Stomach (tissue), 9 donors: ENCODE measurements around the gene PDE9A. TPM values are rescaled to one million over a fixed set of nuclear protein-coding genes. Genes with fewer than 3 reads are reported as not detected.
A peak's percentile ranks its signal among the peaks of the same experiment; 100 is the strongest.

Experiments
- DNase-seq, 2 donors: peaks; one replicate each; pipeline versions ENCODE4 v3.0.0 to v3.0.0-alpha.2; 2013 to 2019
- H3K27ac ChIP-seq, 5 donors: fragments of 200-600 bp in 4 of 5; sonication (generic) in 4 of 5; one replicate each; pipeline ENCODE4 v1.5.1; 2013 to 2019; ENCODE audit warnings: mild to moderate bottlenecking in 1 of 5, moderate library complexity in 1 of 5
- H3K27me3 ChIP-seq, 3 donors: fragments of 200-600 bp; sonication (generic); one replicate each; pipeline ENCODE4 v1.5.1; 2017 to 2019; ENCODE audit warnings: mixed run types in 1 of 3
- H3K36me3 ChIP-seq, 4 donors: fragments of 200-600 bp; sonication (generic); 1 replicate in 3 of 4; 2 replicates in 1 of 4; pipeline ENCODE4 v1.5.1; 2016 to 2019
- H3K4me1 ChIP-seq, 4 donors: fragments of 200-600 bp; sonication (generic); one replicate each; pipeline ENCODE4 v1.5.1; 2016 to 2019
- H3K4me3 ChIP-seq, 4 donors: fragments of 200-600 bp; sonication (generic) in 3 of 4; one replicate each; pipeline ENCODE4 v1.5.1; 2016 to 2019; ENCODE audit warnings: mild to moderate bottlenecking in 1 of 4
- H3K9me3 ChIP-seq, 4 donors: fragments of 200-600 bp; sonication (generic); one replicate each; pipeline ENCODE4 v1.5.1; 2016 to 2019
- EP300 ChIP-seq: sonication (generic); formaldehyde crosslinking; IDR thresholded peaks from one replicate; pipeline ENCODE4 v1.6.1; 2017; ENCODE audit warnings: antibody characterized with exemption
- POLR2A ChIP-seq, 4 donors: fragments of 450-650 bp; IDR thresholded peaks; one replicate each; pipeline ENCODE4 v1.6.1; 2016; ENCODE audit warnings: antibody characterized with exemption in 4 of 4, control low read depth in 2 of 4, mild to moderate bottlenecking in 1 of 4, moderate library complexity in 1 of 4
- POLR2AphosphoS5 ChIP-seq, 3 donors: sonication (generic); formaldehyde crosslinking; IDR thresholded peaks; one replicate each; pipeline ENCODE4 v1.6.1; 2016; ENCODE audit warnings: antibody characterized with exemption in 3 of 3
- WGBS, 5 donors: extraction: QIAGEN DNeasy Blood & Tissue Kit in 3 of 5; methylation state at CpG; one replicate each; pipeline versions ENCODE4 v1.1.5 to v1.1.7; 2013 to 2018; 5-methylcytosine and 5-hydroxymethylcytosine counted together
- intact Hi-C: fragments of 100-400 bp; cut with DNase I; formaldehyde crosslinking; loops from one replicate; pipeline ENCODE4 v1.15.1; 2023; ENCODE audit warnings: low total_unique reads
- polyA plus RNA-seq, 3 donors: library from polyadenylated mRNA; stranded (reverse); fragments of 200-250 nt; gene quantifications; one replicate each; pipeline ENCODE4 v1.2.3, GENCODE V29; 2013
- total RNA-seq, 5 donors: library from RNA; depleted of rRNA; stranded (reverse); fragments of >200 nt; gene quantifications; one replicate each; pipeline versions ENCODE4 v1.1.0 to v1.2.3, GENCODE V29; 2014 to 2016
- TF ChIP-seq, protein P1 (sequence below), 7 experiments: fragments of 450-650 bp in 4 of 7; fragments of 200-600 bp in 3 of 7; sonication (generic) in 3 of 7; IDR thresholded peaks; one replicate each; pipeline ENCODE4 v1.5.1; 2016 to 2019; ENCODE audit warnings: antibody characterized with exemption in 7 of 7, control low read depth in 2 of 7, mild to moderate bottlenecking in 1 of 7
- donor health status: healthy with polysubstance abuse.
- donor health status: Bipolar disorder and iron deficiency.
- donor health status: healthy.

Gene PDE9A
- total and polyA plus RNA-seq, 8 donors: 6.4 to 77.1 (median 11.9) TPM

DNA sequence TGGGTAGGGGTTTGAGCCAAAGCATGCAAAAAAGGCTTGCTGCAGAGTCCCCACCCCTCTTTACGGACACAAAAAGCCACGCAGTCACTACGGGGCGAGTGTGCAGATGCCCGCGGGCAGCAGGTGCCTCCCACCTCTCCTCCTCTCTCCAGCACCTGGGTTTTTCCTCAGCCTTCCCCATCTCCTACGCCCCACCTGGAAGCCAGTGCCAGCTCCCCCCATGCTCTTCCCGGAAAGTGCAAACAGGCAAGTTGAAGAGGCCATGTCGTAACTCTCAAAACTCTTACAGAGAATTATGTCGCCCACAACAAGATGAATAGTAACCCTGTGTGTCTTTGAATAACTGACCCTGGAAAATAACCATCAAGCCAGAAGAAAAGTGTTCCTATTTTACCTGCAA is 82.5 kb downstream of the PDE9A start:
- TF ChIP-seq POLR2AphosphoS5 (IDR thresholded peaks at IDR 0.05) (no peak), EP300 (no peak), POLR2A (IDR thresholded peaks at IDR 0.05) (no peak)
- TF ChIP-seq, protein P1, sequence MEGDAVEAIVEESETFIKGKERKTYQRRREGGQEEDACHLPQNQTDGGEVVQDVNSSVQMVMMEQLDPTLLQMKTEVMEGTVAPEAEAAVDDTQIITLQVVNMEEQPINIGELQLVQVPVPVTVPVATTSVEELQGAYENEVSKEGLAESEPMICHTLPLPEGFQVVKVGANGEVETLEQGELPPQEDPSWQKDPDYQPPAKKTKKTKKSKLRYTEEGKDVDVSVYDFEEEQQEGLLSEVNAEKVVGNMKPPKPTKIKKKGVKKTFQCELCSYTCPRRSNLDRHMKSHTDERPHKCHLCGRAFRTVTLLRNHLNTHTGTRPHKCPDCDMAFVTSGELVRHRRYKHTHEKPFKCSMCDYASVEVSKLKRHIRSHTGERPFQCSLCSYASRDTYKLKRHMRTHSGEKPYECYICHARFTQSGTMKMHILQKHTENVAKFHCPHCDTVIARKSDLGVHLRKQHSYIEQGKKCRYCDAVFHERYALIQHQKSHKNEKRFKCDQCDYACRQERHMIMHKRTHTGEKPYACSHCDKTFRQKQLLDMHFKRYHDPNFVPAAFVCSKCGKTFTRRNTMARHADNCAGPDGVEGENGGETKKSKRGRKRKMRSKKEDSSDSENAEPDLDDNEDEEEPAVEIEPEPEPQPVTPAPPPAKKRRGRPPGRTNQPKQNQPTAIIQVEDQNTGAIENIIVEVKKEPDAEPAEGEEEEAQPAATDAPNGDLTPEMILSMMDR (IDR thresholded peaks at IDR 0.05): no peak
- Histone ChIP-seq H3K4me1 (peaks cover 15 to 62% (median 39%) of the 10 kb centered on the region in 4 donors), H3K4me3 (no peak overlapping the region), H3K36me3 (peaks cover 0 to 33% (median 0%) of the 10 kb centered on the region in 4 donors), H3K27me3 (no peaks in the 10 kb centered on the region), H3K27ac (no peak overlapping the region), H3K9me3 (no peaks in the 10 kb centered on the region)
- 92 to 96% (median 96%) methylated on average over 10 of the region's 10 CpGs for WGBS, 5 donors
- no peak for DNase-seq
- intact Hi-C loops: no loop called here

DNA sequence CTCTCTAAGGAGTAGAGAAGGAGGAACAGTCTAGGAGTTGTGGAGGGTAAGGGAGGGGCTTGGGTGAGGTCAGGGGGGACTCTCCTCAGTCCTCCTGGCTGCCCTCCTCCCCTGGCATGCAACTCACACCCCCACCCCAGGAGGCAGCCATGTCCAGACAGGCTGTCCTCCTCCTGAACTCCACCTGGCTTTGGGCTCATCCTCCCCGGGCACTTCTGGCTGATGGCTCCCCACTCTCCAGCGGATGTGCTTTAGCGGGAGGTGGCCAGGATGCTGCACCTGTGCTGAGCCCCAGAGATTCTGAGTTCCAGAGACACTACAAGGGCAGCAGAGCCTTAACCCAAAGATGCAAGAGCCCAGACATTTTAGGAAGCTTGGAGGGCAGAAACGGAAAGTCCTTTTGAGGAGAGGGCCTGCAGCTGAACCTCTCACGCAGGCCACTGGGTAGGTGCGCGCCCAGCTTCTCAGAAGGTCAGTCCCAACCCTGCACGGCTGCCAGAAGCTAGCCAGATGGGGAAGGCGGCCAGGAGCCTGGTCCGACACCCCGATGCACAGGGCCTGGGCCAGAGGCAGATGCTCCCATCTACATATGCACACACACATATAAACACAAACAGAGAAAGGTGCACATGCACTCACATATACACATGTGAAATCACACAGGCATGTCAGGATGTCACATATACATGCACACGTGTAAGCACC is 83.4 kb downstream of the PDE9A start:
- H3K9me3 ChIP-seq: no peaks in the 10 kb centered on the region
- H3K4me3 ChIP-seq: no peak overlapping the region
- H3K27me3 ChIP-seq: no peaks in the 10 kb centered on the region
- WGBS, 5 donors: 82 to 96% (median 87%) methylated on average over 12 of the region's 12 CpGs
- DNase-seq: no peak
- TF ChIP-seq, protein P1 (IDR thresholded peaks at IDR 0.05): no peak
- TF ChIP-seq POLR2A (IDR thresholded peaks at IDR 0.05) (no peak), EP300 (no peak), POLR2AphosphoS5 (IDR thresholded peaks at IDR 0.05) (no peak)
- peaks cover 18 to 55% (median 39%) of the 10 kb centered on the region in 4 donors for H3K4me1 ChIP-seq
- H3K36me3 ChIP-seq: peaks cover 0 to 30% (median 0%) of the 10 kb centered on the region in 4 donors
- H3K27ac ChIP-seq: peak overlapping the region in 2 of 5 donors; percentile 84 to 86
- intact Hi-C loops: no loop called here

DNA sequence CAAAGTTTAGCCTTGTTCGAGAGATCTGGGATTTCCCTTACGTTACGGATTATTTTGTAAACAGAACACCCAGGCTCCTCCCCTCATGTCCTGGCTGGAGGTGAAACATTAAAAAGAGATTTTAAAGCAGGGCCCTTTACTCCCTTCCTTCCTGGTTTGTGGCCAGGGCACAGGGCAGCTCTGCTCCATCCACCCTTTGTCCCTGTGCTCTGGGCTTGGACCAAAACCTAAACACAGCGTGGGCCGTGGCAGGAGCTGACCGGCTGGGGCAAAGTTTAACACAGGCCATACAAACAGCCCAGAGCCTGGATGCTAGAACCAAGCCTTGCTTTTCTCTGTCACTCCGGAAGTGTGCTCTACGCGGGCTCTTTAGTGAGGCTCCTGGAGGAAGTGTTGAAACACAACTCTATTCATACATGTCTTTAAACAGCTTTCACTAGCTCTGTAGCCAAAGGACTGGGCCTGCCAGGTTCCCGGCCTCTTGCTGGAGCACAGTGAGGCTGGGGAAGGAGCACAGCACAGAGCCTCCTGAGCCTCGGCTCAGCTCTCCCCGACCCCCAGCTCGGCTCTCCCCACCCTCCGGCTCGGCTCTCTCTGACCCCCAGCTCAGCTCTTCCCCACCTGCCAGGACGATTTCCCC is 84.7 kb downstream of the PDE9A start:
- no peak overlapping the region for H3K4me3 ChIP-seq
- H3K27ac ChIP-seq: peak overlapping the region; percentile 57 to 86 (median 78)
- 13 to 24% (median 21%) methylated on average over 16 of the region's 16 CpGs for WGBS, 5 donors
- TF ChIP-seq, protein P1 (IDR thresholded peaks at IDR 0.05): no peak
- TF ChIP-seq EP300 (no peak), POLR2AphosphoS5 (IDR thresholded peaks at IDR 0.05) (peak; percentile 38 to 74 (median 40))
- peaks cover 18 to 46% (median 42%) of the 10 kb centered on the region in 4 donors for H3K4me1 ChIP-seq
- intact Hi-C loops: no loop called here
- peak; percentile 72 to 79 for DNase-seq
- no peaks in the 10 kb centered on the region for H3K9me3 ChIP-seq
- no peaks in the 10 kb centered on the region for H3K27me3 ChIP-seq
- peaks cover 0 to 27% (median 0%) of the 10 kb centered on the region in 4 donors for H3K36me3 ChIP-seq

DNA sequence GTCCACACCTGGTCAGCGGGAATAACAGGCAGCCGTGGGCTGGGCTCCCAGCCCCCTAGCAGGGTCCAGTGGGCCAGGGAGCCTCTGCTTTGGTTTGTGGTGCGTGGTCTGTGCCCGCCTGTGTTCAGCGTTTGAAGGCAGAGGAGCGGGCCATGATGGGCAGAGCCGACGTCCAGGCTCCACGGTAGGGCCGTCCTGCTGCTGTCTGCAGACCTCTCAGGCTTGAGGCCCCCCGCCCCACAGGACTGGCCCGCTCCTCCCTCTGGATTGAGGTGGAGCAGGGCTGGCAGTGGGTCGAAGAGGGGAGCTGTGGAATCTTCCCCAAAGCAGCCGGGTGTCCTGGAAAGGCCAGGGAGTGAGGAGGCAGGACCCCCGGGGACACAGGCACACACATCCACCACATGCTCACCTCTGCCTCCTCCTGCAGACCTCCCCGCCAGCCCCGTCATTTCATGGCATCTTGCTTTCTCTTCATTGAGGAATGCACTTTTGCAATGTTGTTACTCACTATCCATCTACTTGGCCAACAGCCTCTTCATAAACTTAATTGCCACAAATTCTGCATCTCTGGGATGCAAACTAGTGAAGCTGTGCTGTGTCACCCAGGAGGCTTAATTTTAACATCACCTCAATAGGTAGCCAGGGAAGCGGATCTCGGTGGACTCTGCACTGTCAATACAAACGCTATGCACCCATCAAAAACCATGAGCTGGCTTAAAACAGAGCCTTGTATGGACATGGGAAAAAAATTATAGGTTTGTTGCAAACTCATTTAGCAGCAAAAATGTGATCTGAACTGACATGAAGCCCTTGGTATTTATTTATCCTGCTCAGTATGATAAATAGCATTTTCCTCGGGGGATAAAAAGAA is 85.9 kb downstream of the PDE9A start:
- H3K36me3 ChIP-seq: peaks cover 0 to 22% (median 0%) of the 10 kb centered on the region in 4 donors
- H3K9me3 ChIP-seq: no peaks in the 10 kb centered on the region
- no peaks in the 10 kb centered on the region for H3K27me3 ChIP-seq
- H3K4me1 ChIP-seq: peaks cover 18 to 38% (median 34%) of the 10 kb centered on the region in 4 donors
- no peak for DNase-seq
- WGBS, 5 donors: 91 to 95% (median 94%) methylated on average over 11 to 21 of the region's 21 CpGs
- no peak overlapping the region for H3K4me3 ChIP-seq
- TF ChIP-seq EP300: no peak
- TF ChIP-seq, protein P1 (IDR thresholded peaks at IDR 0.05): no peak
- TF ChIP-seq POLR2A (IDR thresholded peaks at IDR 0.05): no peak
- TF ChIP-seq POLR2AphosphoS5 (IDR thresholded peaks at IDR 0.05): no peak
- peak overlapping the region; percentile 57 to 86 (median 78) for H3K27ac ChIP-seq
- intact Hi-C loops: no loop called here
